Progenitor cell of endocrine pancreas (in vitro differentiated cells): ENCODE results near the gene UPK1A. TPM values are rescaled to one million over a fixed set of nuclear protein-coding genes. Genes with fewer than 3 reads are reported as not detected.

Source experiments
- DNase-seq: peaks from one replicate; pipeline ENCODE4 v3.0.0; 2021; ENCODE audit warnings: low spot score; ENCODE audit not compliant: unreplicated experiment
- H3K27ac Mint-ChIP-seq: 2 replicates; pipeline ENCODE4 v1.8.0; 2021; ENCODE audit warnings: mild to moderate bottlenecking, moderate library complexity, mixed read lengths
- H3K27me3 Mint-ChIP-seq: 2 replicates; pipeline ENCODE4 v1.8.0; 2021; ENCODE audit warnings: mixed read lengths
- H3K36me3 Mint-ChIP-seq: 2 replicates; pipeline ENCODE4 v1.8.0; 2022; ENCODE audit warnings: mixed read lengths; ENCODE audit not compliant: insufficient read depth
- H3K4me1 Mint-ChIP-seq: 2 replicates; pipeline ENCODE4 v1.8.0; 2021; ENCODE audit warnings: low read depth, mixed read lengths
- H3K4me3 Mint-ChIP-seq: 2 replicates; pipeline ENCODE4 v1.8.0; 2021; ENCODE audit warnings: low read depth, mild to moderate bottlenecking, moderate library complexity, mixed read lengths
- H3K9me3 Mint-ChIP-seq: 2 replicates; pipeline ENCODE4 v1.8.0; 2021; ENCODE audit warnings: low read depth, mixed read lengths
- CTCF ChIP-seq: fragments of 200-600 bp; sonication (generic); IDR thresholded peaks from one replicate; pipeline ENCODE4 v1.5.0; 2021; ENCODE audit warnings: antibody characterized with exemption, mild to moderate bottlenecking; ENCODE audit not compliant: unreplicated experiment
- total RNA-seq: library from RNA; stranded (reverse); gene quantifications from 2 replicates; pipeline ENCODE4 v1.2.1, GENCODE V29; 2021

UPK1A gene
- total RNA-seq, 1 donor from 2014 or later: not detected

DNA sequence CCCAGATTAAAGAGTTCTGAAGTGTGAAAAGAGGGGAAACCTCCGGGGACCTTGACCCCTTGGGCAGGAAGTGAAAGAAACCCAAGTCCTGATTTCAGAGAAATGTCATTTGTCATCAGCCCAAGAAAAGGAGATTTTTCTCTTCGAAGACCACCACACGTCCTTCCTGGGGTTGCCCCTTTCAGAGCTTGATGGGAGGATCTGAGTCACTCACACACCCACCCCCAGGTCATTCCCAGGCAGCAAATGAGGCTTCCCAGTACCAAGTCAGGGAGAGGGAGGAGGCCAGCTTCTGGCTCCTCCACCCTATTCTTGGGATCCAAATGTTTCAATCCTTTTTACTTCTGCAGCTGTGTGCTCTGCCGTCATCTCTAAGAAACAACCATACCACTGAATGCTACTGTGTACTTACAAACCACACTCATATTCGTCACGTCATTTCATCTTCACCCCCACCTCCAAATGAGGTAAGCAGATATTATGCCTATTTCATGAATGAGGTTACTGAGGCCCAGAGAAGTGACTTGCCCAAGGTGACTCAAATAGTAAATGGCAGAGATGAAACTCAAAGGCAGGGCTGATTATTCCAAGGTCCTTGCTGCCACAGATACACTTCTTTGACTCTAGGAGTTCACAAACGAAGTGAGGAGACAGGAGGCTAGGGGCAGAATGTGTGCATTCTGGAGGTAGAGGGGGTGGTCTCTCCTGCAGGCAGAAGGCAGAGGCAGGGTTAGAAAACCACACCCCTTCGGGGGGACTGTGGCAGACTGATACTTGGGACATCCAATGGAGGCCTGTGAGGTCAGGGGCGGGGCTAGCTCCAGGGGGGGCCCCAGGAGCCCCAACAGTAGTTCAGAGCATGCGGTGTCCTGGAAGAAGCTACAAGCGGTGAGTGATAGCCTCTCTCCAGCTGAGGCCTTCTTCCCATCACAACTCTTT is 46.5 kb downstream of the UPK1A start:
- H3K9me3 Mint-ChIP-seq: no peaks in the 10 kb centered on the region
- no peak overlapping the region for H3K27ac Mint-ChIP-seq
- H3K4me3 Mint-ChIP-seq: no peak overlapping the region
- no peaks in the 10 kb centered on the region for H3K36me3 Mint-ChIP-seq
- DNase-seq: no peak
- H3K27me3 Mint-ChIP-seq: no peaks in the 10 kb centered on the region
- H3K4me1 Mint-ChIP-seq: peaks cover 13% of the 10 kb centered on the region
- no peak for TF ChIP-seq CTCF

GRCh38 chr19:35713506-35713850 is 47.2 kb downstream of the UPK1A start:
- H3K27me3 Mint-ChIP-seq: no peaks in the 10 kb centered on the region
- no peaks in the 10 kb centered on the region for H3K9me3 Mint-ChIP-seq
- peaks cover 13% of the 10 kb centered on the region for H3K4me1 Mint-ChIP-seq
- no peak for DNase-seq
- H3K36me3 Mint-ChIP-seq: no peaks in the 10 kb centered on the region
- H3K27ac Mint-ChIP-seq: no peak overlapping the region
- no peak for TF ChIP-seq CTCF
- no peak overlapping the region for H3K4me3 Mint-ChIP-seq

GRCh38 chr19:35713904-35714495 is 47.7 kb downstream of the UPK1A start:
- Mint-ChIP-seq H3K4me1 (peaks cover 15% of the 10 kb centered on the region), H3K27ac (peak overlapping the region; percentile 19), H3K9me3 (no peaks in the 10 kb centered on the region), H3K4me3 (no peak overlapping the region), H3K36me3 (no peaks in the 10 kb centered on the region), H3K27me3 (no peaks in the 10 kb centered on the region)
- no peak for DNase-seq
- no peak for TF ChIP-seq CTCF

DNA sequence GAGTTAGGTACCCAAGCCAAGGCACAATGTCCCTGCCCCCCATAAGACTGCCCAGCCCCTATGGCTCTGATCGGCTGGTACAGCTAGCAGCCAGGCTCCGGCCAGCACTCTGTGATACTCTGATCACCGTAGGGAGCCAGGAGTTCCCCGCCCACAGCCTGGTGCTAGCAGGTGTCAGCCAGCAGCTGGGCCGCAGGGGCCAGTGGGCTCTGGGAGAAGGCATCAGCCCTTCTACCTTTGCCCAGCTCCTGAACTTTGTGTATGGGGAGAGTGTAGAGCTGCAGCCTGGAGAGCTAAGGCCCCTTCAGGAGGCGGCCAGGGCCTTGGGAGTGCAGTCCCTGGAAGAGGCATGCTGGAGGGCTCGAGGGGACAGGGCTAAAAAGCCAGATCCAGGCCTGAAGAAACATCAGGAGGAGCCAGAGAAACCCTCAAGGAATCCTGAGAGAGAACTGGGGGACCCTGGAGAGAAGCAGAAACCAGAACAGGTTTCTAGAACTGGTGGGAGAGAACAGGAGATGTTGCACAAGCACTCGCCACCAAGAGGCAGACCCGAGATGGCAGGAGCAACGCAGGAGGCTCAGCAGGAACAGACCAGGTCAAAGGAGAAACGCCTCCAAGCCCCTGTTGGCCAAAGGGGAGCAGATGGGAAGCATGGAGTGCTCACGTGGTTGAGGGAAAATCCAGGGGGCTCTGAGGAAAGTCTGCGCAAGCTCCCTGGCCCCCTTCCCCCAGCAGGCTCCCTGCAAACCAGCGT is 48.5 kb downstream of the UPK1A start:
- TF ChIP-seq CTCF: no peak
- Mint-ChIP-seq H3K27ac (peak overlapping the region; percentile 19), H3K4me1 (peaks cover 21% of the 10 kb centered on the region), H3K27me3 (no peaks in the 10 kb centered on the region), H3K4me3 (peak overlapping the region; percentile 56), H3K36me3 (no peaks in the 10 kb centered on the region), H3K9me3 (no peaks in the 10 kb centered on the region)
- DNase-seq: no peak

DNA sequence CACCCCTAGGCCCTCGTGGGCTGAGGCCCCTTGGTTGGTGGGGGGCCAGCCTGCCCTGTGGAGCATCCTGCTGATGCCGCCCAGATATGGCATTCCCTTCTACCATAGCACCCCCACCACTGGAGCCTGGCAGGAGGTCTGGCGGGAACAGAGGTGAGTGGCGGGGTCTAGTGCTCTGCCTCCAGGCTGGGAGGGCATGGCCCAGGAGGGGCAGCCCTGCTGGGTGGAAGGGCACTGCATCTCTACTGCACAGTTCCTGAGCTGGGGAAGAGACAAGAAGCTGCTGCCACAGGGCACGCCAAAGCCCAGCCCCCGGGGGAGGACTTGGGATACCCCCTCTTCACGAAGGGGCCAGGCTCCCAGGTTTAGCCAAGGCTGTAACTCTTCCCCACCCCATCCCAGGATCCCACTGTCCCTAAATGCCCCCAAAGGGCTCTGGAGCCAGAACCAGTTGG is 49.1 kb downstream of the UPK1A start:
- no peak for DNase-seq
- Mint-ChIP-seq H3K4me1 (peaks cover 21% of the 10 kb centered on the region), H3K9me3 (no peaks in the 10 kb centered on the region), H3K4me3 (peak overlapping the region; percentile 82), H3K27ac (no peak overlapping the region), H3K36me3 (peaks cover 1% of the 10 kb centered on the region), H3K27me3 (no peaks in the 10 kb centered on the region)
- TF ChIP-seq CTCF: no peak
